SKM-1 (cell line): ENCODE data around the gene ZNF792.
"Not testable (repeated sequence)": the region's sequence is repeated elsewhere in the genome, so short reads cannot be mapped to it uniquely, and the experiment has no call there.

Experiments
- DNase-seq: peaks from one replicate; lab custom pipeline; 2025; ENCODE audit not compliant: unreplicated experiment; lab: John Stamatoyannopoulos, UW

The ZNF792 gene

GRCh38 chr19:34998777-34999497, 34.9 kb upstream of the ZNF792 start:
- no peak for DNase-seq

GRCh38 chr19:34998224-34998623, 34.2 kb upstream of the ZNF792 start:
- DNase-seq: not testable (repeated sequence)

DNA sequence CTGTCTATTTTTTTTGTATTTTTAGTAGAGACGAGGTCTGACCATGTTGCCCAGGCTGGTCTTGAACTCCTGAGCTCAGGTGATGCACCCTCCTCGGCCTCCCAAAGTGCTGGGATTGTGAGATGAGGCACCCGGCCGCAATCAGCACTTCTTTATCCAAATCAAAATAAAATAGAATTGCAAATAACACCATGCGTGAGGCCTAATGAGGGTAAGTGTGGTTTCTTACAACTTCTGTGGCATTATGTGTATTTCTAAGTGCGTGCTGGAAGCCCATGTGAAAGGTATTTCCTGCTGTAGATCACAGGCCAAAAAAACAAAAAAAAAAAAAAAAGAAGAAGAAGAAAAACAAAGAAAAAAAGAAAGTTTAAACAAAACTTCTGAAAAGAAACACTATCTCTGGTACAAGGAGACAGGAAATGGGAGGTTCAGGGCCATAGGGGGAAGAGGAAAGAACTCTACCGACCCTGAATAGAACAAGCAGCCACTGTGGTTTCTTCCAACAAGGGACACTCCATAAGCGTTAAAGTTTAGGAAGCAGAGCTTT, 33.1 kb upstream of the ZNF792 start:
- peak; percentile 18 for DNase-seq

GRCh38 chr19:34995551-34995950, 31.5 kb upstream of the ZNF792 start:
- DNase-seq: no peak

- no peak for DNase-seq
Measured at GRCh38 chr19:34994643-34995541, 30.9 kb upstream of the ZNF792 start.

- DNase-seq: no peak
Measured at GRCh38 chr19:34994286-34994642, 30.2 kb upstream of the ZNF792 start.

GRCh38 chr19:34992582-34992981, 28.6 kb upstream of the ZNF792 start:
- not testable (repeated sequence) for DNase-seq

DNA sequence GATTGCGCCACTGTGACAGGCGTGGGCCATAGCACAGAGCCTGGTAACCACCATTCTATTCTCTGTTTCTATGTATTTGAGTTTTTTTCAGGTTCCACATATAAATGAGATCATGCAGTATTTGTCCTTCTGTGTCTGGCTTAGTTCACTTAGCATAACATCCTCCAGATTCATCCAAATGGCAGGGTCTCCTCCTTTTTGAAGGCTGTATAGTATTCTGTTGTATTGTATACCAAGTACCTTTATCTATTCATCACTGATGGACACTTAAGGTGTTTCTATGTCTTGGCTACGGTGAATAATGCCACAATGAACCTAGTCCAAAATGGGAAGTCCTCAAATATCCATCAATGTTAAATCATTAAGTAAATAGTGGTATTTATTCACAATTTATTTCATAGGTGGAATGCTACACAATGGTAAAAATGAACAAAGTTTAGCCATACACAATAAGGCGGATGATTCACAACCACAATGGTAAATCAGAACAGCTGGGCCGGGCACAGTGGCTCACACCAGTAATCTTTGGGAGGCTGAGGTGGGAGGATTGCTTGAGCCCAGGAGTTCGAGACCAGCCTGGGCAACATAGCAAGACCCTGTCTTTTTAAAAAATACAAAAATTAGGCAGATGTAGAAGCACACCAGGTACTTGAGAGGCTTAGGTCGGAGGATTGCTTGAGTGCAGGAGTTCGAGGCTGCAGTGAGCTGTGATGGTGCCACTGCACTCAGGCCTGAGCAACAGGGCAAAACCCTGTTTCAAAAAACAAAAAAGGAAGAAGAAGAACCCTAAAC, 27.7 kb upstream of the ZNF792 start:
- no peak for DNase-seq

GRCh38 chr19:34990578-34991192, 26.7 kb upstream of the ZNF792 start:
- no peak for DNase-seq

- no peak for DNase-seq
Measured at GRCh38 chr19:34989298-34989697, 25.3 kb upstream of the ZNF792 start.

DNA sequence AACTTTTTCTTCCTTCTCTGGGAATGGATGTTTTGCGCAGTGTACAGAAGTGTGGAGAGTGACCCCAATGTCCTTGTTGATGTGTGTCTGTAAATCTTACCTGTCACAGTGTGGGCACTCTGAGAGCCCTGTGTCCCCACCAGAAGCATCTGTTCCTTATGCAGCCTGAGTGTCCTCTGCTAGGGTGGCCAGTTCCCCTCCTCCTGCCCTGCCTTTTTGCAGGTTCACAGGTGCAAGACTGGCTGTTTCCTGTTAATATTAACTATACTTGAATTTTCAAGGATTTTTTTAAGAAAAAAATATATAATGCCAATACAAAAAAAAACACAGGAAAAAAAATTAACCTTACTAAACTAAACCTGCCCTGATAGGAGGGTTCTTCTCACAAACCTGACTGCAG, 24.1 kb upstream of the ZNF792 start:
- no peak for DNase-seq

- no peak for DNase-seq
Measured at GRCh38 chr19:34985249-34986022, 21.4 kb upstream of the ZNF792 start.

- no peak for DNase-seq
Measured at GRCh38 chr19:34984287-34984686, 20.3 kb upstream of the ZNF792 start.

- DNase-seq: no peak
Measured at GRCh38 chr19:34983786-34984185, 19.8 kb upstream of the ZNF792 start.

DNA sequence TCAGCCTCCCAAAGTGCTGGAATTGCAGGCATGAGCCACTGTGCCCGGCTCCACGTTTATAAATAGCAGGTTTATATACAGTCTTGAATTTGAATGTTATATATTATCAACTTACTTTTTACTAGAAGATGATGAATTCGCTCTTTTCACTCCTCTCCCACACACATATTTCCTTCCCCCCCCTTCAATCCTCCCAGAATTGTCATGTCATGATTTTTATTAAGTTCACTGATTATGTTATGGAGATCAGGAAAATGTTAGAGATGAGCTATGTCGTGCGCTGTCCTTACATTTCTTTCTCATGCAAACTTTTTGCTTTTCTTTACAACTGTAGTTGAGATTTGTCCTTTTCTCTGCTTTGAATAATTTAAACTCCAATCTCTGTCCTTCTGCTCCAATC, 18.2 kb upstream of the ZNF792 start:
- DNase-seq: no peak

GRCh38 chr19:34979819-34980640, 16.0 kb upstream of the ZNF792 start:
- DNase-seq: no peak

DNA sequence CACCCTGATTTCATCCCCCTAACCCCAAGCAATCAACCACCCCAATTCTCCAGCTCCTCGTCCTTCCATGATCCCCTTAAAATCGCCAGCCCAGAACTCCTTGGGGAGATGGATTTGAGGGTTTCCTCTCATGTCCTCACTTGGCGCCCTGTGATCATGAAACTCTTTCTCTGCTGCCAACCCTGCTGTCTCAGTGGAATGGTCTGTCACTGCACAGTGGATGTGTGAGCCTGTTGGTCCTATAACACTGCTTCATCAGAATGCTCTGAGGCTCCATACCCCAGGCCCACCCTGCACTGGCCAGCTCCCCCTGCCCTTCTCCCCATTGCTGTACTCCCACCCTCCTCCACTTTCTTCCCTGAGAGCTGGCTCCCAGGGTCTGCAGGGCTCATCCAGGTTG, 12.6 kb upstream of the ZNF792 start:
- DNase-seq: no peak

GRCh38 chr19:34975056-34975455, 11.0 kb upstream of the ZNF792 start:
- DNase-seq: no peak

DNA sequence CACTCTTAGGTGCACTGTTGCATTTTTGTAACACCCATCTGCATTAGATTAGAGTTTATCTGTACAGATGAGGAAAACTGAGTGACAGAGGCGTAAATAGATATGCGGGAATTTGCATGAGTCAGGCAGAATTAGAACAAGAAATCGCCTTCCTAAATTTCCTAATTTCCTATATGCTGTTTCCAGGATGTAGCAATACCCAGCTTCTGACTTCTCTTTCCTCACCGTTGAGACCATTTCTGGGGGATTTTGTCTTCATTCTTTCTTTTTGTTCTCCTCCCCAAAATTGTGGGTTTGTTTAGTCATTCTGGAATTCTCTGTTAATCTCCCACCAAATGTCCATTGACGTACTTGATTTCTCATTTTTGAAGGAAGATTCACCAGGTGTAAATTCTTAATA, 10.6 kb upstream of the ZNF792 start:
- no peak for DNase-seq
